Kidney (tissue), 14 donors: Measurements from ENCODE around the gene SNRPB2. TPM values are rescaled to one million over a fixed set of nuclear protein-coding genes. Genes with fewer than 3 reads are reported as not detected.

Experiments
- DNase-seq, 5 donors: peaks; one replicate each; pipeline ENCODE4 v3.0.0-alpha.2; 2013 to 2020
- FAIRE-seq: peaks from 2 replicates; lab custom pipeline; 2012; peaks lifted over from hg19 to GRCh38; lab: Jason Lieb, UNC
- H3K27ac ChIP-seq, 2 donors: one replicate each; pipeline ENCODE4 v1.7.0; 2013; ENCODE audit warnings: low read depth in 2 of 2, low read length in 2 of 2, inconsistent platforms in 1 of 2
- H3K27me3 ChIP-seq: one replicate; pipeline ENCODE4 v1.7.1; 2013; ENCODE audit warnings: low read length, inconsistent platforms; ENCODE audit not compliant: control insufficient read depth, insufficient read depth
- H3K36me3 ChIP-seq, 3 donors: one replicate each; pipeline versions ENCODE4 v1.7.0 to v1.7.1; 2013; ENCODE audit warnings: low read length in 3 of 3, control low read depth in 1 of 3, inconsistent platforms in 1 of 3; ENCODE audit not compliant: insufficient read depth in 3 of 3, control insufficient read depth in 2 of 3
- H3K4me1 ChIP-seq, 3 donors: one replicate each; pipeline versions ENCODE4 v1.7.0 to v1.7.1; 2013; ENCODE audit warnings: low read length in 3 of 3, inconsistent platforms in 1 of 3, low read depth in 1 of 3; ENCODE audit not compliant: control insufficient read depth in 2 of 3, insufficient read depth in 2 of 3
- H3K4me3 ChIP-seq, 3 donors: one replicate each; pipeline versions ENCODE4 v1.7.0 to v1.8.1; 2013; ENCODE audit warnings: low read length in 3 of 3, control low read depth in 1 of 3, inconsistent platforms in 1 of 3
- H3K9ac ChIP-seq, 3 donors: one replicate each; pipeline versions ENCODE4 v1.7.0 to v1.7.1; 2013; ENCODE audit warnings: low read length in 3 of 3, control low read depth in 1 of 3, inconsistent platforms in 1 of 3
- H3K9me3 ChIP-seq, 3 donors: one replicate each; pipeline versions ENCODE4 v1.7.0 to v1.7.1; 2013; ENCODE audit warnings: low read length in 3 of 3, control low read depth in 1 of 3, inconsistent platforms in 1 of 3; ENCODE audit not compliant: control insufficient read depth in 2 of 3, insufficient read depth in 1 of 3
- CTCF ChIP-seq: IDR thresholded peaks from 3 replicates; pipeline ENCODE4 v1.5.1; 2012; ENCODE audit warnings: mild to moderate bottlenecking, moderate library complexity, borderline replicate concordance; ENCODE audit not compliant: insufficient read depth; ENCODE audit errors: extremely low read depth
- intact Hi-C: fragments of 100-400 bp; cut with DNase I; formaldehyde crosslinking; loops from one replicate; pipeline ENCODE4 v1.11.1; 2022
- polyA plus RNA-seq: library from polyadenylated mRNA; stranded (reverse); fragments of 350-450 nt; fragmentation: Illumina TruSeq; extraction: RNeasy Lipid Tissue Mini Kit (QIAGEN cat#74804); gene quantifications from one replicate; pipeline ENCODE4 v1.2.3, GENCODE V29; 2014; ENCODE audit warnings: low read depth, low replicate concordance; ENCODE audit not compliant: insufficient read depth
- total RNA-seq: library from RNA; stranded (reverse); fragmentation: NEBNext Ultra II Directional; extraction: Animal tissue kit (Norgen Biotek cat#: 25700); gene quantifications from one replicate; pipeline ENCODE4 v1.2.1, GENCODE V29; 2021
- donor health status: control.
- donor health status: control.
- donor health status: control.
- donor health status: control.
- donor health status: control.
- donor health status: DM: yes; HTN: yes; CAD: no.
- donor health status: Normal renal cell carcinoma (clear cell type).

Gene SNRPB2
- total and polyA plus RNA-seq, 2 donors from 2014 or later = 43.6 to 77.8 TPM

GRCh38 chr20:16693278-16693677 is 36.5 kb upstream of the SNRPB2 start:
- DNase-seq (no peak), FAIRE-seq (no peak)
- H3K4me1 ChIP-seq = no peaks in the 10 kb centered on the region
- H3K27ac ChIP-seq = no peak overlapping the region
- H3K4me3 ChIP-seq = no peak overlapping the region
- no peaks in the 10 kb centered on the region for H3K27me3 ChIP-seq
- H3K9me3 ChIP-seq = no peaks in the 10 kb centered on the region
- H3K36me3 ChIP-seq = no peaks in the 10 kb centered on the region
- TF ChIP-seq CTCF = no peak
- H3K9ac ChIP-seq = no peak overlapping the region
- intact Hi-C loops = no loop called here

- intact Hi-C loops = no loop called here
- H3K4me1 ChIP-seq = no peaks in the 10 kb centered on the region
- no peak overlapping the region for H3K27ac ChIP-seq
- no peak overlapping the region for H3K9ac ChIP-seq
- no peaks in the 10 kb centered on the region for H3K36me3 ChIP-seq
- no peak for TF ChIP-seq CTCF
- DNase-seq (no peak), FAIRE-seq (no peak)
- no peaks in the 10 kb centered on the region for H3K27me3 ChIP-seq
- no peaks in the 10 kb centered on the region for H3K9me3 ChIP-seq
- no peak overlapping the region for H3K4me3 ChIP-seq
These were observed 35.7 kb upstream of the SNRPB2 start for GRCh38 chr20:16694161-16694560.

- Histone ChIP-seq H3K4me1 (no peaks in the 10 kb centered on the region), H3K9me3 (no peaks in the 10 kb centered on the region), H3K9ac (no peak overlapping the region), H3K27ac (no peak overlapping the region), H3K36me3 (no peaks in the 10 kb centered on the region), H3K27me3 (no peaks in the 10 kb centered on the region), H3K4me3 (no peak overlapping the region)
- intact Hi-C loops = no loop called here
- FAIRE-seq (no peak), DNase-seq (no peak)
- TF ChIP-seq CTCF = no peak
These were observed 34.2 kb upstream of the SNRPB2 start for GRCh38 chr20:16695628-16696027.

GRCh38 chr20:16699293-16699692 is 30.5 kb upstream of the SNRPB2 start:
- no peak for FAIRE-seq
- intact Hi-C loops = no loop called here

More at GRCh38 chr20:16699293-16699692, 30.5 kb upstream of the SNRPB2 start:
- no peak overlapping the region for H3K9ac ChIP-seq
- H3K27ac ChIP-seq = no peak overlapping the region
- no peaks in the 10 kb centered on the region for H3K36me3 ChIP-seq
- H3K4me1 ChIP-seq = no peaks in the 10 kb centered on the region
- no peaks in the 10 kb centered on the region for H3K9me3 ChIP-seq
- no peak overlapping the region for H3K4me3 ChIP-seq
- no peak for TF ChIP-seq CTCF
- no peaks in the 10 kb centered on the region for H3K27me3 ChIP-seq
- DNase-seq = peak in 3 of 5 donors; percentile 12 to 56 (median 13)
